Ovary (tissue), 3 donors: ENCODE results near the gene C1orf21.

Source experiments
- EP300 ChIP-seq: sonication (generic); formaldehyde crosslinking; IDR thresholded peaks from one replicate; pipeline ENCODE4 v1.6.1; 2017; ENCODE audit warnings: antibody characterized with exemption
- POLR2A ChIP-seq: fragments of 450-650 bp; IDR thresholded peaks from one replicate; pipeline ENCODE4 v1.6.1; 2017; ENCODE audit warnings: antibody characterized with exemption, mild to moderate bottlenecking, moderate library complexity
- TF ChIP-seq, protein P1 (sequence below), 3 donors: fragments of 450-650 bp in 2 of 3; fragments of 200-600 bp in 1 of 3; IDR thresholded peaks; one replicate each; pipeline versions ENCODE4 v1.5.1 to v1.8.0; 2016 to 2022; ENCODE audit warnings: antibody characterized with exemption in 3 of 3, mild to moderate bottlenecking in 1 of 3
- donor health status: DM: no; HTN: no; CAD: no.

DNA sequence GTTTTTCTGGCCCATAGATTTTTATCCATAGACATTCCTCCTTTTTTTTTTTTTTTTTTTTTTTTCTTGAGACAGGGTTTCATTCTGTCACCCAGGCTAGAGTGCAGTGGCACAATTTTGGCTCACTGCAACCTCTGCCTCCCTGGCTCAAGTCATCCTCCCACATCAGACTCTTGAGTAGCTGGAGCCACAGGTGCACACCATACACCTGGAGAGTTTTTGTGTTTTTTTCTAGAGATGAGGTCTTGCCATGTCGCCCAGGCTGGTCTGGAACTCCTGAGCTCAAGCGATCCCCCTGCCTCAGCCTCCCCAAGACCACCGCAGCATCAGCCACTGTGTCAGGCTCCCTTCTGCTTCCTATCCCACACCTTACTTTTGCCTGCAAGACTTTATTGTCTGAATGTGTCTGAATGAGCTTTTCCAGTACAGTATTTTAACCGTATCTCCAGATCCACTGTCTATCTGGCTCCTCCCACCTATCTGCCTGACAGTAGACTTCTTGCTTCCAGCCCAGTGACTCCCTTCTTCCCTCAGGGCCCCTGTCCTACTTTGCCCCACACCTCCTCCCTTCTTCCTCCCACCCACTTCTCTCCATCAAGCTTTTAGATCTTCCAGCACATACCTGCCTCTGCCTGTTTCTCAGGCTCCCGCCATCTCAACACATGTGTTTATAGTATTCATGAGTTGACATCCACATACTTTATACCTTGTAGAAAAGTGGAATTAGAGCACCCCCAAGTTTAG, 6.1 kb downstream of the C1orf21 start:
- TF ChIP-seq, protein P1, sequence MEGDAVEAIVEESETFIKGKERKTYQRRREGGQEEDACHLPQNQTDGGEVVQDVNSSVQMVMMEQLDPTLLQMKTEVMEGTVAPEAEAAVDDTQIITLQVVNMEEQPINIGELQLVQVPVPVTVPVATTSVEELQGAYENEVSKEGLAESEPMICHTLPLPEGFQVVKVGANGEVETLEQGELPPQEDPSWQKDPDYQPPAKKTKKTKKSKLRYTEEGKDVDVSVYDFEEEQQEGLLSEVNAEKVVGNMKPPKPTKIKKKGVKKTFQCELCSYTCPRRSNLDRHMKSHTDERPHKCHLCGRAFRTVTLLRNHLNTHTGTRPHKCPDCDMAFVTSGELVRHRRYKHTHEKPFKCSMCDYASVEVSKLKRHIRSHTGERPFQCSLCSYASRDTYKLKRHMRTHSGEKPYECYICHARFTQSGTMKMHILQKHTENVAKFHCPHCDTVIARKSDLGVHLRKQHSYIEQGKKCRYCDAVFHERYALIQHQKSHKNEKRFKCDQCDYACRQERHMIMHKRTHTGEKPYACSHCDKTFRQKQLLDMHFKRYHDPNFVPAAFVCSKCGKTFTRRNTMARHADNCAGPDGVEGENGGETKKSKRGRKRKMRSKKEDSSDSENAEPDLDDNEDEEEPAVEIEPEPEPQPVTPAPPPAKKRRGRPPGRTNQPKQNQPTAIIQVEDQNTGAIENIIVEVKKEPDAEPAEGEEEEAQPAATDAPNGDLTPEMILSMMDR (IDR thresholded peaks at IDR 0.05), result no peak
- TF ChIP-seq POLR2A, result no peak
- no peak for TF ChIP-seq EP300
